GM12878 (cell line): ENCODE results near the gene REEP1. TPM values are rescaled to one million over a fixed set of nuclear protein-coding genes. Genes with fewer than 3 reads are reported as not detected.

Experiments used
- ATAC-seq: fragments of 200-7000 bp; cut with Tn5 transposase; 3 replicates; pipeline ENCODE4 v1.9.1; 2020; ENCODE audit warnings: mild to moderate bottlenecking, moderate library complexity
- BruUV-seq: library from RNA; stranded (reverse); fragments of 400-500 nt; replicated peaks from 2 replicates; lab custom pipeline; 2021; lab: Mats Ljungman, UMichigan
- CTCF ChIA-PET: fragments of 300-600 bp; sonication (Branson Sonifier 250); formaldehyde crosslinking; extraction: SDS; loops from one replicate; lab custom pipeline; 2021; ENCODE audit warnings: inconsistent platforms; lab: Yijun Ruan, JAX
- POLR2A ChIA-PET: fragments of 350-600 bp; formaldehyde crosslinking; extraction: SDS; loops from one replicate; lab custom pipeline; 2021; ENCODE audit warnings: inconsistent platforms; lab: Charles Lee
- RAD21 ChIA-PET: fragments of 300-600 bp; sonication (Branson Sonifier 250); formaldehyde crosslinking; loops from one replicate; lab custom pipeline; 2023; ENCODE audit warnings: antibody characterized with exemption; ENCODE audit not compliant: unreplicated experiment; lab: Charles Lee
- SMC1A ChIA-PET: fragments of 300-600 bp; sonication (Branson Sonifier 250); formaldehyde crosslinking; loops from one replicate; lab custom pipeline; 2023; ENCODE audit not compliant: unreplicated experiment, uncharacterized antibody; lab: Charles Lee
- DNase-seq: peaks from one replicate; pipeline ENCODE4 v3.0.0-alpha.2; 2011; ENCODE audit warnings: low read depth, low spot score
- FAIRE-seq: peaks from 3 replicates; lab custom pipeline; 2011; peaks lifted over from hg19 to GRCh38; lab: Jason Lieb, UNC
- H2AFZ ChIP-seq: 2 replicates; pipeline ENCODE4 v1.6.0; 2011; ENCODE audit warnings: low read depth, low read length, control low read depth; ENCODE audit not compliant: control insufficient read depth
- H3K27ac ChIP-seq: 2 replicates; pipeline ENCODE4 v1.5.1; 2011; ENCODE audit warnings: control low read depth; ENCODE audit not compliant: control insufficient read depth, insufficient read depth
- H3K27me3 ChIP-seq, 2 experiments: replicated peaks in 1 of 2; 2 replicates each; pipeline versions ENCODE4 v1.6.0 to v1.6.1; 2011; ENCODE audit warnings: low read length in 1 of 2; ENCODE audit not compliant: control insufficient read depth in 2 of 2, insufficient read depth in 2 of 2
- H3K36me3 ChIP-seq, 2 experiments: 2 replicates each; pipeline ENCODE4 v1.5.1; 2011; ENCODE audit warnings: low read length in 1 of 2; ENCODE audit not compliant: control insufficient read depth in 2 of 2, insufficient read depth in 2 of 2
- H3K4me1 ChIP-seq: 2 replicates; pipeline ENCODE4 v1.6.1; 2011; ENCODE audit warnings: mild to moderate bottlenecking, low read length, moderate library complexity, mixed read lengths; ENCODE audit not compliant: control insufficient read depth, insufficient read depth
- H3K4me2 ChIP-seq: 2 replicates; pipeline ENCODE4 v1.6.0; 2011; ENCODE audit warnings: control low read depth; ENCODE audit not compliant: control insufficient read depth, insufficient read depth
- H3K4me3 ChIP-seq: fragments of 200-600 bp; sonication (generic); 2 replicates; pipeline ENCODE4 v1.5.1; 2016
- H3K79me2 ChIP-seq: 2 replicates; pipeline ENCODE4 v1.6.0; 2011; ENCODE audit warnings: low read length; ENCODE audit not compliant: control insufficient read depth, insufficient read depth
- H3K9ac ChIP-seq: 2 replicates; pipeline ENCODE4 v1.8.0; 2011; ENCODE audit warnings: low read length, control low read depth, mixed read lengths; ENCODE audit not compliant: control insufficient read depth, insufficient read depth
- H3K9me3 ChIP-seq: replicated peaks from 3 replicates; pipeline ENCODE4 v1.5.1; 2011; ENCODE audit warnings: mild to moderate bottlenecking, low read length; ENCODE audit not compliant: control insufficient read depth, insufficient read depth
- H4K20me1 ChIP-seq: 2 replicates; pipeline ENCODE4 v1.6.0; 2011; ENCODE audit not compliant: control insufficient read depth, insufficient read depth
- CBFB ChIP-seq: IDR thresholded peaks from 2 replicates; pipeline ENCODE4 v1.6.1; 2016; ENCODE audit warnings: antibody characterized with exemption, low read depth
- ESRRA ChIP-seq: IDR thresholded peaks from 2 replicates; pipeline ENCODE4 v1.6.1; 2012; ENCODE audit warnings: mild to moderate bottlenecking, low read length, improper control_type of control experiment
- FOS ChIP-seq: IDR thresholded peaks from 3 replicates; pipeline ENCODE4 v1.6.1; 2011; ENCODE audit warnings: borderline replicate concordance; ENCODE audit not compliant: insufficient read length; ENCODE audit errors: extremely low read depth
- GABPA ChIP-seq: IDR thresholded peaks from 2 replicates; pipeline ENCODE4 v1.6.1; 2014; ENCODE audit warnings: antibody characterized with exemption, low read depth, mild to moderate bottlenecking, inconsistent platforms
- HDAC2 ChIP-seq: fragments of 200-600 bp; sonication (generic); IDR thresholded peaks from 2 replicates; pipeline ENCODE4 v1.6.1; 2017
- IKZF2 ChIP-seq, 2 experiments: fragments of 450-650 bp; IDR thresholded peaks; 2 replicates each; pipeline ENCODE4 v1.6.1; 2017; ENCODE audit warnings: mild to moderate bottlenecking in 2 of 2, moderate library complexity in 2 of 2
- KAT2A ChIP-seq: conservative IDR thresholded peaks from 2 replicates; pipeline ENCODE4 v1.6.1; 2011; ENCODE audit warnings: low read depth, low read length; ENCODE audit not compliant: control insufficient read depth
- KLF5 ChIP-seq: fragments of 450-650 bp; IDR thresholded peaks from 2 replicates; pipeline ENCODE4 v1.6.1; 2014; ENCODE audit warnings: mild to moderate bottlenecking; ENCODE audit not compliant: partially characterized antibody
- MEF2A ChIP-seq: IDR thresholded peaks from 2 replicates; pipeline ENCODE4 v1.6.1; 2011; ENCODE audit warnings: low read depth, mild to moderate bottlenecking, low read length, moderate library complexity; ENCODE audit not compliant: insufficient read depth
- MTA3 ChIP-seq: IDR thresholded peaks from 2 replicates; pipeline ENCODE4 v1.6.1; 2012; ENCODE audit warnings: low read length, inconsistent platforms, borderline replicate concordance
- PRDM15 ChIP-seq: fragments of 450-650 bp; formaldehyde crosslinking; IDR thresholded peaks from 2 replicates; pipeline ENCODE4 v1.4.0; 2020; ENCODE audit warnings: mild to moderate bottlenecking, moderate library complexity
- RCOR1 ChIP-seq: conservative IDR thresholded peaks from 2 replicates; pipeline ENCODE4 v1.6.1; 2012; ENCODE audit warnings: low read depth, low read length, improper control_type of control experiment
- SKIL ChIP-seq: fragments of 450-650 bp; IDR thresholded peaks from 2 replicates; pipeline ENCODE4 v1.6.1; 2017; ENCODE audit warnings: mild to moderate bottlenecking, low read depth, inconsistent platforms; ENCODE audit not compliant: poor library complexity, severe bottlenecking
- SMAD1 ChIP-seq: fragments of 450-650 bp; IDR thresholded peaks from 2 replicates; pipeline ENCODE4 v1.6.1; 2018; ENCODE audit warnings: mild to moderate bottlenecking, low read depth; ENCODE audit not compliant: partially characterized antibody
- SP1 ChIP-seq: IDR thresholded peaks from one replicate; pipeline ENCODE4 v1.6.1; 2011; ENCODE audit warnings: low read depth, low read length
- ZBTB11 ChIP-seq: fragments of 450-650 bp; formaldehyde crosslinking; IDR thresholded peaks from 2 replicates; pipeline ENCODE4 v1.5.0; 2022; ENCODE audit warnings: mild to moderate bottlenecking, missing genetic modification characterization
- WGBS: methylation state at CpG from one replicate; pipeline ENCODE4 v1.1.6; 2016; ENCODE audit warnings: low lambda C conversion rate; ENCODE audit not compliant: insufficient replicate concordance, insufficient coverage; ENCODE audit errors: missing lambda C conversion rate; 5-methylcytosine and 5-hydroxymethylcytosine counted together
- in situ Hi-C: fragments of 300-500 bp; cut with MboI; formaldehyde crosslinking; loops from 9 replicates; pipeline ENCODE4 v1.14.3; 2018; ENCODE audit warnings: mixed read lengths
- intact Hi-C: fragments of 100-400 bp; cut with micrococcal nuclease; formaldehyde crosslinking; loops from one replicate; pipeline ENCODE4 v1.14.2; 2022; ENCODE audit not compliant: unreplicated experiment
- polyA plus RNA-seq, 11 experiments: library from polyadenylated mRNA; depleted of rRNA in 4 of 11; unstranded in 6 of 11; stranded (reverse) in 5 of 11; fragments of >200 nt; fragmentation: Nextera tagmentation in 4 of 11; fragmentation: Illumina TruSeq in 1 of 11; extraction: Ambion mirVana in 4 of 11; extraction: Trizol in 1 of 11; gene quantifications; 1 replicate in 1 of 11; 2 replicates in 10 of 11; pipeline versions ENCODE4 v1.2.1 to v1.2.3, GENCODE V29; 2011 to 2016; ENCODE audit warnings: inconsistent platforms in 2 of 11, missing spikeins in 2 of 11, low read depth in 1 of 11
- total RNA-seq, 4 experiments: library from RNA; depleted of rRNA in 3 of 4; stranded (reverse); fragments of >200 nt in 3 of 4; fragmentation: Illumina TruSeq in 1 of 4; extraction: Trizol in 1 of 4; gene quantifications; 2 replicates each; pipeline versions ENCODE4 v1.2.1 to v1.2.3, GENCODE V29; 2013 to 2021

The REEP1 gene
- total and polyA plus RNA-seq, 10 of the 15 experiments (the other 5 are each of a cell fraction or from before 2014, with no cell fraction given) = 0.02 to 0.30 (median 0.09) TPM; not detected in 1

- no TSS peak for BruUV-seq
- Histone ChIP-seq H3K4me1 (no peaks in the 10 kb centered on the region), H3K27ac (no peak overlapping the region), H3K9ac (no peak overlapping the region), H3K79me2 (no peaks in the 10 kb centered on the region), H3K9me3 (no peaks in the 10 kb centered on the region), H4K20me1 (no peaks in the 10 kb centered on the region), H3K36me3 (no peaks in the 10 kb centered on the region), H3K4me2 (no peak overlapping the region), H3K4me3 (no peak overlapping the region), H3K27me3 (no peaks in the 10 kb centered on the region; a peak in 1 of 4 replicates), H2AFZ (no peak overlapping the region)
- ChIA-PET CTCF (interaction anchor here (1.0 to 3.3 kb wide), 8 partner anchors 11 to 75 kb away, joined by 3 to 25 read pairs (median 6); no protein-coding TSS in a partner anchor), POLR2A (no interaction called here), SMC1A (interaction anchor here (0.7 to 12.1 kb wide), 6 partner anchors 11 to 99 kb away, joined by 3 to 178 read pairs (median 6); partner anchors contain the start of gene IMMT), RAD21 (interaction anchor here (1.3 to 12.9 kb wide), 3 partner anchors 24 to 71 kb away, joined by 3 to 181 read pairs (median 3); no protein-coding TSS in a partner anchor)
- FAIRE-seq = no peak
- ATAC-seq = no peak
- in situ Hi-C loops (no loop called here), intact Hi-C loops (no loop called here)
- no peak for DNase-seq
- 1% methylated on average over 3 of the region's 3 CpGs for WGBS
- TF ChIP-seq CBFB (no peak), KLF5 (no peak), ESRRA (no peak), HDAC2 (no peak), SKIL (no peak), FOS (no peak), GABPA (no peak), SP1 (no peak), PRDM15 (no peak), RCOR1 (no peak), MTA3 (no peak), KAT2A (no peak), ZBTB11 (CRISPR knock-in tag) (no peak), MEF2A (no peak), SMAD1 (no peak), IKZF2 (IDR thresholded peaks at IDR 0.05) (no peak)
Measured at GRCh38 chr2:86293612-86294011, 43.8 kb downstream of the REEP1 start.
